ENCODE data around the gene REN.

Gene REN

DNA sequence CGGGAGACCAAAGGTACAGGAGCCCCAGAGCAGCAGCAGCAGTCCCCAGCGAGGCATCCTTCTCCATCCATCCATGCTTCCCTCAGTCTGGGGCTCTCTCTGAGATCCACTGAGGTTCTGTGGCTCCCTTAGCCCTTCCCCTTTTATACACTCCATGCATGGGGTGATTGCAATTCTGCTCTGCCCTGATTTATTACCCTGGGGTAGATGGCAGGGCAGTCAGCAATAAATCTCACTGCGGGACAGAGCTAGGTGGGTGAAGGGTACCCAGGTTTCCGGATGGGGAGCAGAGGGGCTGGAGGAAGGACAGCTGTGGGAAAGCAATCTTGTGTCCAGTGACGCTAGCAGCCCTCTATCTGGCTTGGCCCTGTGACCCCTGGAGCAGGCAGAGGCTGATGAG lies at the start of gene REN:
Gene REN (minus strand): TSS at position 119 of the 400 bp plus-strand sequence. CDS start 44 bp downstream, at position 75.
- no peak for DNase-seq

DNA sequence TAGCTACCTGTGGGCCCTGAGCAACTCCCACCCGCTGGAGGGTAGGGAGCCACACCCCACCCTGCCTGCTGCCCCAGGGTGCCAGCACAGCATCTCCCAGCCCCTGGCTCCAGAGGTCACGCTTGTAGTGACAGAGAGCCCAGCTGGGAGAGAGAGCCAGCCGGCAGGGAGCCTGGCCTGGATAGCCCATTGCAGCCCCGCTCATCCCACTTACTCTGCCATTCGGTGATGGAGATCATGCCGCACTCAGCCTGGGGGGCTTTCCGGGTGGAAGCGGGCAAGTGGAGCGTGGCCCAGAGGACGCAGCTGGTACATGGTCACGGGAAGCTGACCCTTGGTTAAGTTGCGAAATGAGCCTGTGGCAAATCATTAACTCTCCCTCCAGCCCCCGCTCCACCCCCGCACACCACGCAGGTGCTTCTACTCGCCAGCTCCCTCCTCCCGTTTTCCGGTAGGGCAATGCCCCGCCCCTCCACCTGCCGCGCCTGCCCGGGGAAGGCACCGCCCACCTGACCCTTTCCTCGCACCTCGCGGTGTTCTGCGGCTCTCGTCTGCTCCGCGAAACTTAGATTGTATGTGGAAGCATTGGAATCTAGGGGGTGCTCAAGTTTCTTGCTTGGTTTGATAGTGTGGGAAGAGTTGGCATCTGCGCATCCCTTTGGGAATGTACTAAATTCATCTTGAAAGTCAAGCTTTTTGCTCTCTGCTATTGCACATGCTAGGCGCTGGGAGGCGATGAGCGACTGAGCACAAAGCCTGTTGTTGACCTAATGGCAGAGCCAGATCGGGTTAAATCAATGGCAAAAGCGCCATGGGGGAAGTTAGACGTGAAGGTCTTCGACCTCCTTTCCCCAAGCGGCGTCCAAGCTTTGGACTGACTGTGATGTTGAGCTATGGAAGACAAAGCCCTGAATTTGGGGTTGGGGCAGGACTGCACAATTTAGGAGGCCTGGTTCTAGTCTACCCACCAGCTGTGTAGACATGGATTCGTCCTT lies 47.8 kb upstream of the REN start, which contains the start of gene GOLT1A:
Gene GOLT1A (minus strand): TSS at position 321 of the 995 bp plus-strand sequence. CDS start 82 bp downstream, at position 239.
- DNase-seq: no peak

DNA sequence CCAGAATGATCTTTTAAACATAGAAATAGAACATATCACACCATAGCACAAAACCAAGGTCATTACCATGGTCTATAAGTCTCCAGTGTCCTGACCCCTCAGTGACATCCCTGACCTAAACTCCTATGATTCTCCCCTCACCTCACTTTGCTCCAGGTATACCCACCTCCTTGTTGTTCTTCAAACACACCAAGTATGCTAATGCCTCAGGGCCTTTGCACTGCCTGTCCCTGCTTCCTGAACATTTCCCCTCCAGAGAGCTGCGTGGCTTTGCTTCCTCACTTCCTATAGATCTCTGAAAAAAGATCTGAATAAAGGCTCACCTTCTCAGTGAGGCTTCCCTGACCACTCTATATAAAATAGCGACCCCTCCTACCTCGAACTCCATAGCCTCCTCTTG lies 46.6 kb upstream of the REN start:
- DNase-seq: no peak

DNA sequence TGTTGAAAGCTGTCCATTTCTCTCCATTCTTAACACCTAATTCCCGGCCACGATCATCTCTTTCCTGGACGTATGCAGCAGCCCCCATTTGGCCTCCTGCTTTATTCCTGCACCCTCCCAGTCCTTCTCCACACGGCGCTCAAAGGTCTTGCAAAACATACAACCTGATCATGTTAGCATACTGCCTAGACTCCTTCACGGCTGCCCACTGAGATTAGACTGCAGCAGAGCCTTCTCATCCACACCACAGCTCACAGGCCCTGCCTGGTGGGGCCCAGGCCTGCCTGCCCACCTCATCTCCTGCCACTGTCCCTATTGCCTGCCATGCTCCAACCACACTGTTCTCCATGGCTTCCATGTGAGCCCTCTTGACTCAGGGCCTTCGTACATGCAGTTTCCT lies 44.9 kb upstream of the REN start:
- DNase-seq: no peak

GRCh38 chr1:204207136-204207616 lies 41.0 kb upstream of the REN start:
- DNase-seq: peak; percentile 77

- DNase-seq: no peak
These were observed 40.0 kb upstream of the REN start for GRCh38 chr1:204206121-204206520.

DNA sequence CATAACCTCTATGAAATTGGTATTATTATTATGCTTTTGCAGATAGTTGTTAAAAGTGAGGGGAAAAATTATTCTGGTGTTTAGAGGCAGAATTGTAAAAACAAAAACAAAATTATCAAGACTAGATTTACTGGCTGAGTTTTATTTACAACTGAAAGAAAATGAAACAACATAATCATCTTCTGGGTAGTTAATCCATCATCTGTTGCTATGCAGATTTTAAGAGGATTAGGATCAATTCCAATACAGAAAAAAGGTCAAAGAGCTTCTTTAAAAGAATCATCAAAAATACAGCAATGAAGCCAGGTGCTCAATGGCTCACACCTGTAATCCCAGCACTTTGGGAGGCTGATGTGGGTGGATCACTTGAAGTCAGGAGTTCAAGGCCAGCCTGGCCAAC lies 39.3 kb upstream of the REN start:
- no peak for DNase-seq

- DNase-seq: no peak
These were observed 38.8 kb upstream of the REN start for GRCh38 chr1:204204944-204205343.

GRCh38 chr1:204203206-204203767 lies 37.1 kb upstream of the REN start:
- no peak for DNase-seq

GRCh38 chr1:204202481-204202880 lies 36.3 kb upstream of the REN start:
- no peak for DNase-seq

DNA sequence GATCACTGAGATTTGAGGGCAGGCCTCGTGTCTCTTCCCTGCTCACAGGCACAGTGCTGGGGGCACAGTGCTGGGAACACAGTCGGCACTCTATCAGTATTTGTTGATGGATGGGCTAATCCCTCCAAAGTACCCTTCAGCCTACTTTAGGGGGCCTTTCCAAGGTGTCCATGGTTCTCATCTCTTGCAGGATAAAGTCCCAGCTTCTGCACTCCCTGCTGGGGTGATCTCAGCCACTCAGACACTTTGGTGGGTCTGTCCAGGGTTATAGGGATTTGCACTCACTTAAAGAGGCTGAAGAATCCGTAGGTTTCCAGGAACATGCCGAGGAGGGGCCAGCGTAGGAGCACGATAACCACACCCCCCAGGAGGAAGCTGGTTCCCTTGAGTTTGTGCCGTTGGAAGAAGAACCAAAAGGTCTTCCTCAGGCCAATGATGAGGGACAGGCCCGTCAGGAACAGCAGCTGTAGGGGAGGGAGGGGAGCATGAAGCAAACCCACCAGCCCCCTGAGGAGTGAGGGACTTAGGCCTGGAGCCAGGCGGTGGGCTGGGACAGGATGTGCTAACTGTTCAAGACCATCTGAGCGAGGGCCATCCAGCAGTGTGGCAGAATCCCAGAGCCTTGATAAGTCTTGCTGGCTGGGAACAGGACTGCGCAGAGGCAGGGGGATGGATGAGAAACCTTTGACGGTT lies 35.4 kb upstream of the REN start:
- DNase-seq: no peak

DNA sequence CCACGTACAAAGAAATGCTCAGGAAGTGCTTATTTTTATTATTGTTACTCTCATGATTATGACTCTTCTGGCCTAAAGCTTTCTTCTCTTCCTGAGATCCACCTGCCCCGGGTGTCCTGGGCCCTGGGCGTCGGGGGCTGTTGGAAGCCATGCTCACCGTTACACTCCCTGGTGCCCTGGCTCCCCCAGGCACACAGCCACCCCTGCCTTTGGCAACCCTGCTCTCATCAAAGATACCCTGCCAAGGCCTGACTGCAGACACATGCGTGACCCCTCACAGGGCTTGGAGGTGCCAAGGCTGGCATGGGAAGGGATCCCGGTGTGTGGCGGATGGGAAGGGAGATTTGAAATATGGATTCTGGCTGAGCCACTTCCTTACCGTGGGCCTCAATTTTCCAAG lies 33.4 kb upstream of the REN start:
- DNase-seq: no peak

DNA sequence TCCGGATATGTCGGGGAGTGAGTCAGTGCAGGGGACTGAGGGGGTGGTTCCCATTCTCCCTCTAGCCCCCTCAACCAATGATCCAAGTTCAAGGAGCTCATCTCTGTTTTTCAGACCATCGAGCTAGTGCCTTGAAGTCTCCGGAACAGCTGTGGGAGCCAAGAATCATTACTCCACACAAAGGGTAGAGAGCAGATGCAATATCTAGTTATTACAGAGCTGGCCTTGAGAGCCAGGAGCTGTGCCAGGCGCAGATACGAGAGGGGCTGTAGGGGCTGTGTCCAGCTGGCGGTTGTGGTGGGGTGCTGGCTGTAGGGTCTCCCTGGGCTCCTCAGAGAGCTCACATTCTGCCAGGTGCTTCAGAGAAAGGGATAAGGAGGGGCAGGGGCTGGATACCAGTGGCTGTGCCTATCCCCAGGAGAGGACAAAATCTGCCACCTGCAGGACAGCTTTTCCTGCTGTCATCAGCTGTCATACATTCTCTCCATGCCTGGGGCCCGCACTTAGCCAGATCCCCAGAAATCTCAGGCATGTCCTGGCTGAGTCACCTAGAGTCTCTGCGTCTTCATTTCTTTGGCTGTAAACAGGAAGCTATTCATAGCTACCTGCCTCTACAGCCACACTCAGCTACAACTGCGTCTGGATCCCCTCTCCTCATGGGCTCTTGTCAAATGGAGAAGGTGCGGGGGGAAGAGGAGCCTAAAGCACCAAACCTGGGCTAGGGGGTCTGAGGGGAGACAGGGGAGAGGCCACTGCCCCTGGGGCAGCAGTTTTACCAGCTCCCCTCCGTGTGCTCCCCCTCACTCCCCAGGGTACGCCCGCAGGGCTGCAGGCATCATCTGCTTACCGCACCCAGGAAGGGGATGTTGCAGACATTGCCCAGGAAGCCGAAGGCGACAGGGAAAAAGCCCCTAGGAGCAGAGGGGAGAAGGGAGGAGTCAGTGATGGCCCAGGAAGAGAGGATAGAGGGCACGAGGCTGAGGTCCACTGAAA lies 32.5 kb upstream of the REN start:
- DNase-seq: no peak

GRCh38 chr1:204197068-204197467 lies 30.9 kb upstream of the REN start:
- DNase-seq: no peak

GRCh38 chr1:204196068-204196795 lies 30.1 kb upstream of the REN start, which contains the start of gene KISS1:
Gene KISS1, minus strand, starts transcription at chr1:204196491. Its CDS starts 3,615 bp downstream, at chr1:204192876.
- DNase-seq: no peak

DNA sequence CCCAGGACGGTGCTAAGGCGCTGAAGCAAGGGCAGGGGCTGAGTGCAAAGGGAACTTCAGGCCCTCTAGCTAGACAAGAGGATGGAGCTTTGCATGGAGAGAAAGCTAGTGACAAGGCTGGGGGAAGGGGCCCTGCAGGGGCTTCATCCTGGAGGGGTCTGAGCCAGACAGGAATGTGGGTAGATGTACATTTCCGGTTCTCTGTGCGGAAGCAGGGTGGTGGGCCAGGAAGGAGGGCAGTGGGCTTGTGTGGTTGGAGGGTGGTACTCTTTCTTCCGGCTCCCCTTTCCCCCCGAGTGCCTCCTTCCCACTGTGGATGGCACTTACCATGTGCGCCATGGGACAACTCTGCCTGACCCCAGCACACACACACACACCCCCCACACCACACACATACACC lies 28.6 kb upstream of the REN start:
- no peak for DNase-seq

GRCh38 chr1:204194080-204194479 lies 27.9 kb upstream of the REN start:
- no peak for DNase-seq

DNA sequence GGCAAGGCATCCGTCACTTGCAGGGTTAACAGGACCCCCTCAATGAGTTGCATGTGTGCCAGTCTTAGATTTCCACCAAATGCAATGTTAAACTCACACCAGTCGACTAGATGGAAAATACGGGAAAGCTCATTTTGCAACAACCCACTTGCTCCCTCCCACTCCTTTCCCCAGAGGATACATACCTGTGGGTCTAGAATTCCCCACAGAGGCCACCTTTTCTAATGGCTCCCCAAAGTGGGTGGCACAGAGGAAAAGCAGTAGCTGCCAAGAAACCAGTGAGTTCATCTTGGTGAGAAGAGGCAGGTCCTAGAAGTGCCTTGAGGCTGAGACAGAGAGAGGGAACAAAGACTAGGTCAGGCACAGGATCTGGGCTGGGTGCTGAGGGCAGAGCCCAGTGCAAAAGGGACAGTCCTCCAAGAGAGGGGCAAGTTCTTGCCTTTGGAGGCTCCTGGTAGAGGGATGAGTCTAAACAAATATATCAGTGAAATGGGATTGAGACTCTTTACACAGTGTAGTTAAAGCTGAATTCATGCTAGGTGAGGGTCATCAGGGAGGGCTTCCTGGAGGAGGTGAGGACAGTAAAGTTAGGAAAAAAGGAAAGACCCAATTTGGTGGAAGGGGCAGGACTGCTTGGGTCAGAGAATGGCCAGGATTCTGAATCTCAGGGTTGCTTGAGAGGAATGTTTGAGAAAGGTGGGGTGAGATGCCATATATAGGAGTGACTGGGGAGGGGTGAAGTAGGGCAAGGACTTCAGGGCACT lies 26.6 kb upstream of the REN start:
- DNase-seq: no peak

DNA sequence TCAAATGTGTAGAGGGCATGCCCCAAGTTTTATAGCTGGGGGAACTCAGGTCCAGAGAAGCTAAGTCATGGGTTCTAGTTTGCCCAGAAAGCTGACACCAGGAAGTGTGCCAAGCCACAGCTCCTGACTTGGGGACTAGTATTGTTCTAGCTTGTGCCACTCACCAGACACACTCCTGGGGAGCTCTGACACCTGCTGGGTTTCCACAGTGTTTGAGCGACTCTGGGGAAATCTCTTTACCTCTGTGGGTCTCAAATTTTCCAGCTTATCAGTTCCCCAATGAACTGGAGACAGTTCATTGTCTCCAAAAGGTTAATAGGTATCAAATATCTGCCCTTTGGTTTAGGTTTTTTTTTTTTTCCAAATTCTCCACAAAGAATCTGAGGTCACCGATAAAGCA lies 25.9 kb upstream of the REN start:
- no peak for DNase-seq

DNA sequence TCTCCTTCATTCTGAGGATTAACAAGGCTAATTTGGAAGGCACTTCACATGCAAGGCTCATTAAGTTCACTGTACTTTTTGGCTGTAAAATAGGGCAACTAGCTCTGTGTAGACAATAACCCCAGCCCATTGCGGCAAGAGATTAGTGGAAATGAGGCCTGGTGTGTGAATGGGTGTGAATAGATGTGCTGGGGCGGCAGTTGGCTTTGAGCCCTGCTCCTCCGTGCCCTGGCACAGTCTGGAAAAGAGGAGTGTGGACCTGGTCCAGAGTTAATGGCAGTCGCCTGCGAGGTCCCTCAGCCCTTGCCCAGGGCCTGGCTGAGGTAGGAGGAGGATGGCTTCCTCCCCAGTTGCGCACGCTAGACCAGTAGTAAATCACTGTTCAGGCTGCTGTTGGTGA lies 25.3 kb upstream of the REN start:
- no peak for DNase-seq

Data from activated CD4-positive, CD25-positive, alpha-beta regulatory T cell treated with anti-CD3 and anti-CD28 coated beads, Interleukin-2, amount 50 U/mL, for 72 hours (primary cell).